ENCODE results near the gene ATM.

DNA sequence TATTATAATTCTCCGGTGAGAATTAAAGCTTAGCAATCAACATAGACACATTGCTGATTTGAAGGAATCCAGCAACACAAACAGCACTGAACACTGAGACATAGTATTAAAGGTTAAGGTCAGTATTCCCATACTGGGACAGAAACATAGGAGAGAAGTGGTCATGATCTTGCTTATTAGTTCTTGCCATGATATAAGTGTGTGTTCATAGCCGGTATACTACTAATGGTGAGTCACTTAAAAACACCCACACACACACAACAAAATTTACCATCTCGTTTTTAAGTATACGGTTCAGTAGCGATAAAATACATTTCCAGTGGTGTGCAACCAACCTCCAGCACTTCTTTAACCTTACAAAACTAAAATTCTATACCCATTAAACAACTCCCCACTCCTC, 148.1 kb downstream of the ATM start:
- TF ChIP-seq EZH2 (IDR thresholded peaks at IDR 0.05) (no peak), POLR2AphosphoS5 (IDR thresholded peaks at IDR 0.05; ENCODE audit: borderline replicate concordance, low read depth, low read length) (no peak), FOXP2 (optimal IDR thresholded peaks at IDR 0.05; ENCODE audit: control extremely low read depth, extremely low read length, insufficient read depth) (no peak)

Data from SK-N-MC (cell line).